Bronchial epithelial cell (primary cell): ENCODE results near the gene TMEM156. TPM values are rescaled to one million over a fixed set of nuclear protein-coding genes. Genes with fewer than 3 reads are reported as not detected.

ENCODE experiments used
- DNase-seq: peaks from one replicate; pipeline ENCODE4 v3.0.0-alpha.2; 2010; ENCODE audit warnings: low read depth
- FAIRE-seq: peaks from 2 replicates; lab custom pipeline; 2011; peaks lifted over from hg19 to GRCh38; lab: Jason Lieb, UNC
- H3K27me3 ChIP-seq: 2 replicates; pipeline ENCODE4 v1.5.1; 2011; ENCODE audit warnings: low read length; ENCODE audit not compliant: control insufficient read depth, insufficient read depth
- H3K36me3 ChIP-seq: 2 replicates; pipeline ENCODE4 v1.5.1; 2011; ENCODE audit warnings: low read length; ENCODE audit not compliant: control insufficient read depth, insufficient read depth
- H3K4me3 ChIP-seq: 2 replicates; pipeline ENCODE4 v1.5.1; 2011; ENCODE audit warnings: mild to moderate bottlenecking, low read depth, low read length, control low read depth
- total RNA-seq: library from RNA; depleted of rRNA; stranded (reverse); fragments of >200 nt; gene quantifications from 2 replicates; pipeline ENCODE4 v1.2.1, GENCODE V29; 2014
- TF ChIP-seq, protein P1 (sequence below): IDR thresholded peaks from 2 replicates; pipeline ENCODE4 v1.5.1; 2011; ENCODE audit warnings: mild to moderate bottlenecking, moderate library complexity, low read length, control low read depth, inconsistent platforms; ENCODE audit not compliant: insufficient read depth, severe bottlenecking

TMEM156 gene
- total RNA-seq, 1 donor from 2014 or later: 3.4 TPM

DNA sequence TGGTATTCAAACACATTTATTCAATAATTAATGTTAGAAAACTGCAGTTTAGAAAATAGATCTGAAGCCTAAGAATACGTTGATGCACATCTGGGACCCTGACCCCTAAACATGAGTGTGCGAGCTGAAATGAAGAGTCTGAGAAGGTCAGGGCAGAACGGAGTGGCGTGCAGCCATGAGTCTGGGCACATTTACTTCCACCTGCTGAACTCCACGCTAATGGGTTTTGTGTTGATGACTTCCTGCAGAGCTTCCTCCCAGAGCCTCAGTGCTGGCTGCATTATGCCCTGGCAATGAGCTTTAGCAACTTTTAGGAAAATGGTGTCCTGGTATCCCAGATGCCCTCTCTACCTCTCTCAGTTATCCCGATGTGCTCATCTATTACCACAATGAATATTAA, 111.5 kb downstream of the TMEM156 start:
- Histone ChIP-seq H3K4me3 (no peak overlapping the region), H3K27me3 (no peaks in the 10 kb centered on the region), H3K36me3 (peaks cover 7% of the 10 kb centered on the region)
- TF ChIP-seq, protein P1, sequence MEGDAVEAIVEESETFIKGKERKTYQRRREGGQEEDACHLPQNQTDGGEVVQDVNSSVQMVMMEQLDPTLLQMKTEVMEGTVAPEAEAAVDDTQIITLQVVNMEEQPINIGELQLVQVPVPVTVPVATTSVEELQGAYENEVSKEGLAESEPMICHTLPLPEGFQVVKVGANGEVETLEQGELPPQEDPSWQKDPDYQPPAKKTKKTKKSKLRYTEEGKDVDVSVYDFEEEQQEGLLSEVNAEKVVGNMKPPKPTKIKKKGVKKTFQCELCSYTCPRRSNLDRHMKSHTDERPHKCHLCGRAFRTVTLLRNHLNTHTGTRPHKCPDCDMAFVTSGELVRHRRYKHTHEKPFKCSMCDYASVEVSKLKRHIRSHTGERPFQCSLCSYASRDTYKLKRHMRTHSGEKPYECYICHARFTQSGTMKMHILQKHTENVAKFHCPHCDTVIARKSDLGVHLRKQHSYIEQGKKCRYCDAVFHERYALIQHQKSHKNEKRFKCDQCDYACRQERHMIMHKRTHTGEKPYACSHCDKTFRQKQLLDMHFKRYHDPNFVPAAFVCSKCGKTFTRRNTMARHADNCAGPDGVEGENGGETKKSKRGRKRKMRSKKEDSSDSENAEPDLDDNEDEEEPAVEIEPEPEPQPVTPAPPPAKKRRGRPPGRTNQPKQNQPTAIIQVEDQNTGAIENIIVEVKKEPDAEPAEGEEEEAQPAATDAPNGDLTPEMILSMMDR: no peak
- FAIRE-seq (no peak), DNase-seq (no peak)

DNA sequence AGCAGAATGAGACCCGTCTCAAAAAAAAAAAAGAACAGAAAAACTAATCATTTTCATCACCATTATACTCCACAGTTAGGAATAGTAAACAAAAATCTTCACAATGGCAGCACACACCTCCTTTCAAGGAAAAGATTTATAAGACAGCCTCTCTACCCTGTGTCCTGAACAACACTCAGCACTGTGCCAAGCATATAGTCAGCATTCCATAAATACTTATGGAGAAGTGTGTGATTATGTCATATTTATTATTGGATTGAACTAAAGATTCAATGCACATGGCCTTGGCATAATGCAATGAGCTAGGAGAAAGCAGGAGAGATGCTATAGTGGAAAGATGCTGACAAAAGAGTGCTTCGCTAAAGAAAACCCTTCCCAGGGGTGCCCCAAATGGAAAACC, 112.0 kb downstream of the TMEM156 start:
- TF ChIP-seq, protein P1: no peak
- Histone ChIP-seq H3K4me3 (no peak overlapping the region), H3K36me3 (peaks cover 7% of the 10 kb centered on the region), H3K27me3 (no peaks in the 10 kb centered on the region)
- no peak for FAIRE-seq
- no peak for DNase-seq

DNA sequence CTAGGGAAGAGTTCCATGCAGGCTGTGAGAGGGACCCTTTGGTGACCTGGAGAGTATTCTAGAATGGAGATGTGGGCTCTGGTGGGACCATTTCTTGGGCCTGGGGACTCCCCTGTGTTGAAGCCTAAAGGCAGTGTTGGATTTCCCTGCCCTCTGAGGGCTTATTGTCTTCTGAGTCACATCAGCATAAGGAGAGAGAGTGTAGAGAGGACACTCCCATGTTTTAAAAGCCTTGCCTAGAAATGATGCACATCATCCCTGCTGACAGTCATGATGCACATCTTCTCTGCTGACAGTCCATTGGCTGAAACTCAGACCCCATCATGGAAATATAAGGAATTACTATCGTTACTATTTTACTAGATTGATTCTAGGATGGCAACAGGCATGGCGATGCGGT, 112.7 kb downstream of the TMEM156 start:
- H3K36me3 ChIP-seq: peaks cover 7% of the 10 kb centered on the region
- no peak overlapping the region for H3K4me3 ChIP-seq
- FAIRE-seq (no peak), DNase-seq (no peak)
- TF ChIP-seq, protein P1: no peak
- H3K27me3 ChIP-seq: no peaks in the 10 kb centered on the region

DNA sequence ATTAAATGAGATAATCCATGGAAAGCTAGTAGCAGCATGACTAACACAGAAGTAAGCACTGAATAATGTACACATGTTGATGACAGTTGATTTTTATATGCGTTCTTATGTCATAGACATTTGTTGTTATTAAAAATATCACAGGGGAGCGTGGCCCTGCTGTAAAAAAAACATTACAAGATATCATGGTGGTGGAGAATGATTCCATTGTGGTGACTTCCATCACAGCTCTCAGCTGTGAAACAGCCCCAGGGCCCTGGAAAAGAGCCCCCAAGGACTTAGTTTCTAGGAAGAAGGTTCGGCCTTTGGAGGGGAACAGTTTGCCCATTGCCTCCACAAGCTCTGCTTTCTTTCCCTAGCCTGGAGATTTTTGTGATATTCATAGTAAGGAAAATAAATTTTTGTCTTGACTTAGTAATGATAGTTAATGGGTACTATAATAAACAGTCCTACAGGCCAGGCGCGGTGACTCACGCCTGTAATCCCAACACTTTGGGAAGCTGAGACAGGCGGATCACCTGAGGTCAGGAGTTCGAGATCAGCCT, 114.7 kb downstream of the TMEM156 start:
- FAIRE-seq: no peak
- TF ChIP-seq, protein P1: no peak

More for the DNA sequence above, 114.7 kb downstream of the TMEM156 start:
- peaks cover 5% of the 10 kb centered on the region for H3K36me3 ChIP-seq
- no peaks in the 10 kb centered on the region for H3K27me3 ChIP-seq
- no peak overlapping the region for H3K4me3 ChIP-seq
- no peak for DNase-seq

Other genes with a start within 250 kb of the TMEM156 start
- gene TLR10, start 249.4 kb downstream of the TMEM156 start, total RNA-seq: not detected in 2 replicates
- gene TLR1, start 227.6 kb downstream of the TMEM156 start, total RNA-seq: 0.13 and 0.26 TPM in 2 replicates
- 0.26 and 0.38 TPM in 2 replicates for gene TLR6, start 175.6 kb downstream of the TMEM156 start, total RNA-seq
- gene FAM114A1, start 164.6 kb downstream of the TMEM156 start, total RNA-seq: 40.2 and 44.2 TPM in 2 replicates
- 84.6 and 121 TPM in 2 replicates for gene KLHL5, start 29.8 kb upstream of the TMEM156 start, total RNA-seq
- gene WDR19, start 150.1 kb upstream of the TMEM156 start, total RNA-seq: 14.5 and 20.8 TPM in 2 replicates